Measurements from ENCODE around the gene ITPR3.

The ITPR3 gene

DNA sequence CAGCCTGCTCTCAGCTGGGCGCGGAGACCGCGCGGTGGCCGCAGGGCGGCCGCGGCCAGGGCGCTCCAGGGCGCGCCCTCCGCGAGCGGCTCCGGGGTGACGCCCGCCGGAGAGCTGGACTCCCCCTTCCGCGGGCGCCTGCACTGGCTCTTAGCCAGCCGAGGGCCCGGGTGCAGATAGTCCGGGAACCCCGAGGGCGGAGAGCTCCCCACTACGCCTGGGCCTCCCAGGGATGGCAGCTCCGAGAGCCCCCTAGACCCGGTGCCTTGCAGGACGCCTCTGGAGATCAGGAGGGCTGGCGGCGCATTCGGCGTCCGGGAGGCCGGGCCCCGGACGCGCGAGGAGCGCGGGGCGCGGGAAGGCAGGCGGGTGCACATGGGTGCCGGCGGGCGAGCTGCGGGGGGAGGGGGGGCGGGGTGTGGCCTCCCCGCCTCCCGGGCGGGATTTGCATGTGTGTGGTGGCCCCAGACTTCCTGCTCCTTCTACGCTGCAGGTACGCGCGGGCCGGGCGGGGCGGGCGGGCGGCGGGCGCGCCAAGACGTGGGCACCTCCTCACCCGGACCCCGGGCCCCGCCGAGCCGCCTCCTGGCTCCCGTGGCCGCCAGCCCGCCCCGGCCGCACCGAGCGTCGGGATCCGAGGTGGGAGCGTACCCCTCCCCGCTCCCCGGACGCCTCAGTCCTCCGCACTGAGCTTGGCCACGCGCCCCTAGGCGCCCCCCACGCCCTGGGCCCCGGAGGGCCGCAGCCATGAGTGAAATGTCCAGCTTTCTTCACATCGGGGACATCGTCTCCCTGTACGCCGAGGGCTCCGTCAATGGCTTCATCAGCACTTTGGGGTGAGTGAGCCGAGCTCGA is at the start of gene ITPR3:
Gene ITPR3, plus strand, starts transcription at position 467 of the 855 bp plus-strand sequence. Its CDS starts 281 bp downstream, at position 748.
- peaks cover 15 to 28% of the 10 kb centered on the region in 2 donors for H3K4me1 ChIP-seq (ENCODE audit: control insufficient read depth in 1 of 2, insufficient read depth in 2 of 2, low read length in 2 of 2)
- no peaks in the 10 kb centered on the region for H3K9me3 ChIP-seq (ENCODE audit: control insufficient read depth in 1 of 2, low read length in 2 of 2)
- no peaks in the 10 kb centered on the region for H3K27me3 ChIP-seq (ENCODE audit: low read depth, low read length)
- peak within 1 kb of the TSS; percentile 89 for H3K27ac ChIP-seq (ENCODE audit: low read length)
- peak within 1 kb of the TSS; percentile 70 to 82 for H3K4me3 ChIP-seq (ENCODE audit: low read depth in 1 of 2, low read length in 2 of 2)
- H3K36me3 ChIP-seq (ENCODE audit: control insufficient read depth in 1 of 2, insufficient read depth in 2 of 2, low read length in 2 of 2): no peaks in the 10 kb centered on the region

DNA sequence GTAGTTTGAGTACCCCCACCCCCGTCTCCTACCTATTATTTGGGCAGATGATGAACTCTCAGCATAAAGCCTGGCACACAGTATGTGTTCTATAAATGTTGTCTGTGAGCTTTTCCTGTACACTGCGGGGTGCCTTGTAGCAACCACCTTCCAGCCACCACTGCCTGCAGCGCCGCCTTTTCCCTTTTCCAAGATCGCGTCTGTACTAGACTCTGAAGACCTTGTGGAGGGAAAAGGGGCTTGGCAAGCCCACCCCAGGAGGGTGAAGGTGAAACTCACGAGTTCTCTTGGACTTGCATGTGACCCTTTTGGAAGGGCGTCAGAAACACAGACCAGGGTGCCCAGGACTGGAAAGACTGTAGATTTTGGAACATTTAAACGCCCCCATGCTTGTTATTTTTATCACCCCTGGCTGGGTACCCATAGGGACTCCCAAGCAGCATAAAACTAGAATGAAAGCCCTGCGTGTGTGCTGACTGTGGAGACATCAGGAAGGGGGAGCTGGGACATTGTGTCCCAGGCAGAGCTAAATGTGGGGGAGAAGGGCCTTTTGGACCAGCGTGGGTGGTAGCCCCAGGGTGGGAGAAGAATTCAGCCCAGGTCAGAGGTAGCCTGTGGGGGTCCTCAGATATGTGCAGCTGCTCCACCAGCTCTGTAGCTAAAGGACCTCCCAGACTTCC is 49.3 kb upstream of the ITPR3 start:
- H3K4me1 ChIP-seq (ENCODE audit: control insufficient read depth in 1 of 2, insufficient read depth in 2 of 2, low read length in 2 of 2): peaks cover 0 to 11% of the 10 kb centered on the region in 2 donors
- no peaks in the 10 kb centered on the region for H3K27me3 ChIP-seq (ENCODE audit: low read depth, low read length)
- no peaks in the 10 kb centered on the region for H3K9me3 ChIP-seq (ENCODE audit: control insufficient read depth in 1 of 2, low read length in 2 of 2)
- H3K27ac ChIP-seq (ENCODE audit: low read length): peak overlapping the region; percentile 94
- peaks cover 21 to 28% of the 10 kb centered on the region in 2 donors for H3K36me3 ChIP-seq (ENCODE audit: control insufficient read depth in 1 of 2, insufficient read depth in 2 of 2, low read length in 2 of 2)
- peak overlapping the region; percentile 75 to 83 for H3K4me3 ChIP-seq (ENCODE audit: low read depth in 1 of 2, low read length in 2 of 2)

DNA sequence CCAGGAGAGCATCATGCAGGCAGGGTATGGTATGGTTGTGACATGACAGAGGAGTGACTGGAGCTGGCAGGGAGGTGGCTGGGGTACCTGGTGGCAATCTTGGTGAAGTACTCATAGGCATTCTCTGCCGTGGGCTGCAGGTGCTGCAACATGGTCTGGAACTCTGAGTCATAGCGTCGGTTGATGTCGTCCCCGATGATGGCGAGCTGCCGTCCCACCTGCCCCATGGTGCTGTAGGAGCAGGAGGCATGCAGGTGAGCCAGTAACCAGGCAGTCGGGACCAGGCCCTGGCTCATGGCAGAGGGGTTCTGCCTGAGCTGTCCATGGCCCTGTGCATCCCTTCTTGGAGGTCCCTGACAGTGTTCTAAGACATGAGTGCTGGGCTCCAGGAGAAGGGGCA is 45.9 kb upstream of the ITPR3 start:
- Histone ChIP-seq H3K27ac (ENCODE audit: low read length) (no peak overlapping the region), H3K9me3 (ENCODE audit: control insufficient read depth in 1 of 2, low read length in 2 of 2) (no peaks in the 10 kb centered on the region), H3K27me3 (ENCODE audit: low read depth, low read length) (no peaks in the 10 kb centered on the region), H3K36me3 (ENCODE audit: control insufficient read depth in 1 of 2, insufficient read depth in 2 of 2, low read length in 2 of 2) (peaks cover 21 to 34% of the 10 kb centered on the region in 2 donors), H3K4me1 (ENCODE audit: control insufficient read depth in 1 of 2, insufficient read depth in 2 of 2, low read length in 2 of 2) (peaks cover 0 to 28% of the 10 kb centered on the region in 2 donors), H3K4me3 (ENCODE audit: low read depth in 1 of 2, low read length in 2 of 2) (no peak overlapping the region)

DNA sequence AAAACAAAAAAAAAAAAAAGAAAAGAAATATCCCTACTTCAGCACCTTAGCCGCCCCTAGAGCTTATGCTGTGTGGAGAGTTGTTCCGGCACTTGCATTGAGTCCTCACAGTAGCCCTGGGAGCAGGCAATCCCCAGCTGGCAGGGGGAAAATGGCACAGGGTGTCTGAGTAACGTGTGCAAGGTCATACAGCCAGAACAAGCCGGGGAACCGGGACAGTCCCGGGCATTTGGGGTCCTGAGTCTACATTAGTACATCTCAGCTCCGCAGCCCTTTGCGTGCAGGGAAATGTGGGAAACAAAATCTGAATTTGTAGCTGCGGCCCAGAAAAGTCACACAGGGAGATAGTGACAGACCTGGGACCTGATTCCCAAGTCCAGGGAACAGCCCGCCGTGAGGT is 44.5 kb upstream of the ITPR3 start:
- no peak overlapping the region for H3K4me3 ChIP-seq (ENCODE audit: low read depth in 1 of 2, low read length in 2 of 2)
- peaks cover 21 to 34% of the 10 kb centered on the region in 2 donors for H3K36me3 ChIP-seq (ENCODE audit: control insufficient read depth in 1 of 2, insufficient read depth in 2 of 2, low read length in 2 of 2)
- peaks cover 0 to 22% of the 10 kb centered on the region in 2 donors for H3K4me1 ChIP-seq (ENCODE audit: control insufficient read depth in 1 of 2, insufficient read depth in 2 of 2, low read length in 2 of 2)
- H3K27me3 ChIP-seq (ENCODE audit: low read depth, low read length): no peaks in the 10 kb centered on the region
- H3K9me3 ChIP-seq (ENCODE audit: control insufficient read depth in 1 of 2, low read length in 2 of 2): no peaks in the 10 kb centered on the region
- H3K27ac ChIP-seq (ENCODE audit: low read length): peak overlapping the region; percentile 96

DNA sequence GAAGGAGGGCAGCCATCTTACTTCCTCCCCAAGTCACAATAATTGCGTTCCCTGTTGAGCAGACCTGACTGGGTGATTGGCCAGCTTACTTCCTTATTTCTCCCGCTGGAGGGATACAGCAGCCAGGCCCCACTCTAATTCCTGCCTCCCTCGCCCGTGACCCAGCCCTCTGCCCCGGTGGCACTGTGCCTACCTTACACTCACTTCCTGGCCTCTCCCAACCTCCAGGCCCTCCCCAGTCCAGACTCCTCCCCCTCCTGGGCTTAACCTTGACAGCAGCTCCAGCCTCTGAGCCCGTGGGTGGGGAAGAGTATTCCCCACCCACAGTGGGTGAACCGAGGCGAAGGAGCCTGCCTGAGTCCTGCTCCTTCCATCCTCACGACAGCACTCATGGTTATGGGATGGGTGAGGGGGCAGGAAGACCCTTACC is 44.0 kb upstream of the ITPR3 start:
- Histone ChIP-seq H3K9me3 (ENCODE audit: control insufficient read depth in 1 of 2, low read length in 2 of 2) (no peaks in the 10 kb centered on the region), H3K4me3 (ENCODE audit: low read depth in 1 of 2, low read length in 2 of 2) (no peak overlapping the region), H3K4me1 (ENCODE audit: control insufficient read depth in 1 of 2, insufficient read depth in 2 of 2, low read length in 2 of 2) (peaks cover 0 to 17% of the 10 kb centered on the region in 2 donors), H3K27me3 (ENCODE audit: low read depth, low read length) (no peaks in the 10 kb centered on the region), H3K27ac (ENCODE audit: low read length) (peak overlapping the region; percentile 96), H3K36me3 (ENCODE audit: control insufficient read depth in 1 of 2, insufficient read depth in 2 of 2, low read length in 2 of 2) (peaks cover 17 to 34% of the 10 kb centered on the region in 2 donors)

DNA sequence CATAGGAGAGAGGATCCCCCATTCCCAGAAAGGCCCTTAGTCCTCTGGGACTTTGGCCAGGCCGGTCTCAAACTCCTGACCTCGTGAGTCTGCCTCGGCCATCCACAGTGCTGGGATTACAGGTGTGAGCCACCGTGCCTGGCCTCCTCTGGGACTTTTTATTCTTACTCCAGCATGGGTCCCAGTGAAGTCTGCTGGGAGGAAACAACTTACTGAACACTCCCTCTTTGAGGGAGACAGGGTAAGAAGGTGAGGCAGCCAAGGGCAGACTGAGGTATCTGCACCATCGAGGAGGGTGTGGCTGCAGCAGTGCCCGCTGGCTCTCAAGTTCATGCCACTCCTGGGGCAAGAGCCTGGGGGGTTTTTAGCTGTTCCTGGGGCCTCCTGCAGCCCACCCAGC is 43.4 kb upstream of the ITPR3 start:
- Histone ChIP-seq H3K4me1 (ENCODE audit: control insufficient read depth in 1 of 2, insufficient read depth in 2 of 2, low read length in 2 of 2) (peaks cover 0 to 17% of the 10 kb centered on the region in 2 donors), H3K4me3 (ENCODE audit: low read depth in 1 of 2, low read length in 2 of 2) (peak overlapping the region in 1 of 2 donors; percentile 97), H3K36me3 (ENCODE audit: control insufficient read depth in 1 of 2, insufficient read depth in 2 of 2, low read length in 2 of 2) (peaks cover 15 to 34% of the 10 kb centered on the region in 2 donors), H3K9me3 (ENCODE audit: control insufficient read depth in 1 of 2, low read length in 2 of 2) (no peaks in the 10 kb centered on the region), H3K27me3 (ENCODE audit: low read depth, low read length) (no peaks in the 10 kb centered on the region), H3K27ac (ENCODE audit: low read length) (peak overlapping the region; percentile 96)

DNA sequence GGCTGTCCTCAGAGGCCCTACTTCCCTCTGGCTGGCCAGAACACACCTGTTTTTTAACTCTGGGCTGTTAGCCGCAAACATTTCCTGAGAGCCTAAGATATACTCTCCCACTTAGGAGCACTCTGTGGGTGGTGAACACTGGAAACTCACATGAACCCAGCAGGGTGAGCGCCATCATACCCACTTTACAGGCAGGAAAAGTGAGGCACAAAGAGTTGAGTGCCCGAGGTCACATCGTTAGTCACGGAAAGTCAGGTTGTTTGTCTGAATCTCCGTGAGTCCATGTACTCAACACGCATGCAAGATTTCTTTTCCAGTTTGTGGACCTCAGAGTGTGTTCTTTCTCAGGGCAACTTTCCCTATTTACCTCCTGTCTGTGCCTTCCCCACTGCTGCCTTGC is 43.0 kb upstream of the ITPR3 start:
- Histone ChIP-seq H3K9me3 (ENCODE audit: control insufficient read depth in 1 of 2, low read length in 2 of 2) (no peaks in the 10 kb centered on the region), H3K4me1 (ENCODE audit: control insufficient read depth in 1 of 2, insufficient read depth in 2 of 2, low read length in 2 of 2) (peaks cover 0 to 17% of the 10 kb centered on the region in 2 donors), H3K4me3 (ENCODE audit: low read depth in 1 of 2, low read length in 2 of 2) (peak overlapping the region; percentile 90 to 97), H3K36me3 (ENCODE audit: control insufficient read depth in 1 of 2, insufficient read depth in 2 of 2, low read length in 2 of 2) (peaks cover 15 to 34% of the 10 kb centered on the region in 2 donors), H3K27ac (ENCODE audit: low read length) (peak overlapping the region; percentile 96), H3K27me3 (ENCODE audit: low read depth, low read length) (no peaks in the 10 kb centered on the region)

DNA sequence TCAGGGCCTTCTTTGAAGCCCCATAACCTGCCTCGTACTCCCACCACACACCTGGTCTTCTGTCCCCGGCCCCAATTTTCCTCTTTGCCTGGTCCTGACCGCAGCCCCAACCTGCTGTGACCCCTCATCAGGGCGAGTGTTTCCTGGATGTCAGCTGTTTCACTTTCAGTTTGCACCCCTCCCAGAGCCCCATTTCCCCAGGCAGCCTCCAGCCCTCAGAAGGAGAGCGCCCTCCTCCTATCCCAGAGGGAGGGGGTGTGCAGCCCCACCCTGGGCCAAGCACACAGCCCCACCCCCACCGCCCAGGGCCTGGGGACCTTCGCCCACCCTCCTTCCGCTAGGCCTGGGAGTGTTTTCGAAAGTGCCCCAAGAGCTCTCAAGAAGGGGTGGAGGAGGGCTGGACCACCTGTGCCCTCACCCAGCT is 42.5 kb upstream of the ITPR3 start:
- Histone ChIP-seq H3K4me1 (ENCODE audit: control insufficient read depth in 1 of 2, insufficient read depth in 2 of 2, low read length in 2 of 2) (peaks cover 0 to 17% of the 10 kb centered on the region in 2 donors), H3K4me3 (ENCODE audit: low read depth in 1 of 2, low read length in 2 of 2) (peak overlapping the region; percentile 90 to 97), H3K36me3 (ENCODE audit: control insufficient read depth in 1 of 2, insufficient read depth in 2 of 2, low read length in 2 of 2) (peaks cover 15 to 31% of the 10 kb centered on the region in 2 donors), H3K27me3 (ENCODE audit: low read depth, low read length) (no peaks in the 10 kb centered on the region), H3K9me3 (ENCODE audit: control insufficient read depth in 1 of 2, low read length in 2 of 2) (no peaks in the 10 kb centered on the region), H3K27ac (ENCODE audit: low read length) (peak overlapping the region; percentile 96)

DNA sequence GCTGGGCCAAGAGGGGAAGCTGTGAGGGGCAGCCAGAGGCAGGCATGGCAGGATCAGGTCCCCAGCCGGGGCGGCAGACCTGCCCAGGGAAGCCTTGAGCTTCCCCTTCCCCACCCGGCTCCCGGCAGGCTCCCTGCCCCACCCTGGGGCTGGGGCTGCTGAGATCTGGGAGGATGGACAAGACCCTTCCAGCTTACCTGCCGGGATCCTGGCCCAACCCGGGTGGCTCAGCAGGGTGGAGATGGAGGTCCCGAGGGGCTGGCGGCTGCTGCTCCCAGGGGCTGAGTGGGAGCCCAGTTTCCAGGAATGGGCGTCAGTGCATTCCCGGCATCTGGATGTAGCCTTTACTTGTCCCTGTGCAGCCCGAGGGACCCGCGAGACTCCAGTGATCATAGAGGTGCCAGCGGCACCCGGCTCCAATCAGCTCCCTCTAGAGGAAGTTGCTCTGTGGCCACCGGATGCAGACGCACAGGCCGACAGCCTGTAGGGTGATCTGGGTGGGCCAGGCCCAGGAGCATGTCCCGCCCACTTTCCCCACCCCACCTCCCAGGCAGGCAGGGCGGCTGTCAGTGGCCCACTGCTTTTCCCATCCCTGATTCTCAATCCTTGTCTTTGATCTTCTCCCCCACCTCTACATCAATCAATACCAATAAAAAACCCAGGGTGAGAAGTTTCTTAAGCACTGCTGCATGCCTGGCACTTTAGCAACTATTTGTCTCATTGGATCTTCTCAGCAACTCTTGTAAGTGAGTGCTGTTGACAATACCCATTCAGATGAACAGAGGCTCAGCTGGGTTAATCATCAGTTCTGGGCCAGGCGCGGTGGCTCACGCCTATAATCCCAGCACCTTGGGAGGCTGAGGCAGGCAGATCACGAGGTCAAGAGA is 41.1 kb upstream of the ITPR3 start, which contains the start of gene BAK1:
Gene BAK1, minus strand, starts transcription at position 449 of the 887 bp plus-strand sequence. CDS start 2,672 bp downstream, outside the sequence.
- Histone ChIP-seq H3K4me1 (ENCODE audit: control insufficient read depth in 1 of 2, insufficient read depth in 2 of 2, low read length in 2 of 2) (peaks cover 0 to 17% of the 10 kb centered on the region in 2 donors), H3K9me3 (ENCODE audit: control insufficient read depth in 1 of 2, low read length in 2 of 2) (no peaks in the 10 kb centered on the region), H3K4me3 (ENCODE audit: low read depth in 1 of 2, low read length in 2 of 2) (peak within 1 kb of the TSS; percentile 90 to 97), H3K36me3 (ENCODE audit: control insufficient read depth in 1 of 2, insufficient read depth in 2 of 2, low read length in 2 of 2) (peaks cover 6 to 16% of the 10 kb centered on the region in 2 donors), H3K27me3 (ENCODE audit: low read depth, low read length) (no peaks in the 10 kb centered on the region), H3K27ac (ENCODE audit: low read length) (peak within 1 kb of the TSS; percentile 96)

DNA sequence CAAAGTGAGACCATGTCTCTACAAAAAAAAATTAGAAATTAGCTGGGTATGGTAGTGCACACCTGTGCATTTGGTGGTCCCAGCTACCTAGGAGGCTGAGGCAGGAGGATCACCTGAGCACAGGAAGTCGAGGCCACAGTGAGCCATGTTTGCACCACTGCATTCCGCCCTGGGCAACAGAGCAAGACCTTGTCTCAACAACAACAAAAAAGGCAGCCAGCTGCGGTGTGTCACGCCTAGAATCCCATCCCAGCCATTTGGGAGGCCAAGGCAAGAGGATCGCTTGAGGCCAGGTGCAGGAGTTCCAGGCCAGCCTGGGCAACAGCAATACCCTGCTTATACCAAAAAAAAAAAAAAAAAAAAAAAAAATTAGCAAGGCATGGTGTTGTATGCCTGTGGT is 39.9 kb upstream of the ITPR3 start:
- Histone ChIP-seq H3K4me1 (ENCODE audit: control insufficient read depth in 1 of 2, insufficient read depth in 2 of 2, low read length in 2 of 2) (peaks cover 0 to 17% of the 10 kb centered on the region in 2 donors), H3K27me3 (ENCODE audit: low read depth, low read length) (no peaks in the 10 kb centered on the region), H3K36me3 (ENCODE audit: control insufficient read depth in 1 of 2, insufficient read depth in 2 of 2, low read length in 2 of 2) (peaks cover 0 to 9% of the 10 kb centered on the region in 2 donors), H3K9me3 (ENCODE audit: control insufficient read depth in 1 of 2, low read length in 2 of 2) (no peaks in the 10 kb centered on the region), H3K27ac (ENCODE audit: low read length) (no peak overlapping the region), H3K4me3 (ENCODE audit: low read depth in 1 of 2, low read length in 2 of 2) (no peak overlapping the region)
